K562 (cell line): ENCODE measurements around the gene TRERF1. TPM values are rescaled to one million over a fixed set of nuclear protein-coding genes. Genes with fewer than 3 reads are reported as not detected.

Source experiments
- FOXJ2 ChIP-seq: fragments of 200-800 bp; sonication (Bioruptor generic); IDR thresholded peaks from 2 replicates; pipeline ENCODE4 v1.6.1; 2016; ENCODE audit warnings: missing genetic modification characterization, missing compliant biosample characterization
- FUS ChIP-seq: fragments of 200-400 bp; formaldehyde crosslinking; optimal IDR thresholded peaks from 2 replicates; pipeline ENCODE3; 2017; ENCODE audit warnings: low read depth, low read length
- HDAC8 ChIP-seq: fragments of 450-650 bp; IDR thresholded peaks from 2 replicates; pipeline ENCODE4 v1.6.1; 2016; ENCODE audit warnings: mild to moderate bottlenecking, missing genetic modification characterization, moderate library complexity, missing compliant biosample characterization
- NFIX ChIP-seq: fragments of 250-450 bp; sonication (Bioruptor Pico); IDR thresholded peaks from 2 replicates; pipeline ENCODE4 v1.4.0; 2020; ENCODE audit warnings: low read depth, mild to moderate bottlenecking, moderate library complexity
- POLR2B ChIP-seq: fragments of 450-650 bp; IDR thresholded peaks from 2 replicates; pipeline ENCODE4 v1.6.1; 2018; ENCODE audit warnings: low read depth; ENCODE audit not compliant: partially characterized antibody
- PTRF ChIP-seq: fragments of 450-650 bp; IDR thresholded peaks from 2 replicates; pipeline ENCODE4 v1.6.1; 2016; ENCODE audit warnings: mild to moderate bottlenecking, missing genetic modification characterization, missing compliant biosample characterization
- ZNF695 ChIP-seq: fragments of 450-650 bp; formaldehyde crosslinking; IDR thresholded peaks from 2 replicates; pipeline ENCODE4 v1.4.0; 2020; ENCODE audit warnings: mild to moderate bottlenecking, moderate library complexity
- ZNF79 ChIP-seq: fragments of 250-450 bp; sonication (Bioruptor Pico); IDR thresholded peaks from 2 replicates; pipeline ENCODE4 v1.4.0; 2020; ENCODE audit warnings: low read depth, mild to moderate bottlenecking, moderate library complexity
- polyA plus RNA-seq, 8 experiments: library from polyadenylated mRNA; depleted of rRNA in 4 of 8; stranded (reverse) in 5 of 8; unstranded in 3 of 8; fragments of >200 nt; fragmentation: Nextera tagmentation in 2 of 8; fragmentation: Illumina TruSeq in 1 of 8; extraction: Ambion mirVana in 2 of 8; extraction: Trizol in 1 of 8; gene quantifications; 2 replicates each; pipeline versions ENCODE4 v1.2.1 to v1.2.3, GENCODE V29; 2011 to 2014; ENCODE audit warnings: inconsistent platforms in 1 of 8, missing spikeins in 1 of 8
- total RNA-seq, 7 experiments: library from RNA; depleted of rRNA in 6 of 7; stranded (reverse); fragments of >200 nt in 6 of 7; fragmentation: Illumina TruSeq in 2 of 7; extraction: Trizol in 2 of 7; gene quantifications; 2 replicates each; pipeline versions ENCODE4 v1.2.1 to v1.2.3, GENCODE V29; 2011 to 2021; ENCODE audit warnings: low replicate concordance in 1 of 7
- TF ChIP-seq, protein P1 (sequence below): sonication (generic); formaldehyde crosslinking; IDR thresholded peaks from 2 replicates; pipeline ENCODE4 v1.9.0; 2022; ENCODE audit warnings: mild to moderate bottlenecking, missing genetic modification reagents
- TF ChIP-seq, protein P2 (sequence below): fragments of 450-650 bp; formaldehyde crosslinking; conservative IDR thresholded peaks from 2 replicates; pipeline ENCODE4 v1.4.0; 2022; ENCODE audit warnings: mild to moderate bottlenecking, missing genetic modification characterization
- TF ChIP-seq, protein P3 (sequence below): fragments of 250-450 bp; sonication (Bioruptor Pico); IDR thresholded peaks from 2 replicates; pipeline ENCODE4 v1.8.0; 2022; ENCODE audit warnings: moderate library complexity, mild to moderate bottlenecking, inconsistent platforms
- TF ChIP-seq, protein P4 (sequence below), 2 experiments: fragments of 450-650 bp in 1 of 2; IDR thresholded peaks; 2 replicates each; pipeline ENCODE4 v1.6.1; 2011 to 2017; ENCODE audit warnings: low read depth in 2 of 2, antibody characterized with exemption in 1 of 2, borderline replicate concordance in 1 of 2, low read length in 1 of 2, mild to moderate bottlenecking in 1 of 2, mixed read lengths in 1 of 2; ENCODE audit not compliant: control insufficient read depth in 1 of 2
- TF ChIP-seq, protein P5 (sequence below): fragments of 450-650 bp; formaldehyde crosslinking; IDR thresholded peaks from 2 replicates; pipeline ENCODE4 v1.4.0; 2020; ENCODE audit warnings: mild to moderate bottlenecking, mixed read lengths
- TF ChIP-seq, protein P6 (sequence below): fragments of 450-650 bp; formaldehyde crosslinking; IDR thresholded peaks from 2 replicates; pipeline ENCODE4 v1.4.0; 2022; ENCODE audit warnings: missing genetic modification characterization

The TRERF1 gene
- total and polyA plus RNA-seq, 9 of the 15 experiments (the other 6 are each of a cell fraction or from before 2014, with no cell fraction given), result 0.04 to 0.20 (median 0.07) TPM; not detected in 3

DNA sequence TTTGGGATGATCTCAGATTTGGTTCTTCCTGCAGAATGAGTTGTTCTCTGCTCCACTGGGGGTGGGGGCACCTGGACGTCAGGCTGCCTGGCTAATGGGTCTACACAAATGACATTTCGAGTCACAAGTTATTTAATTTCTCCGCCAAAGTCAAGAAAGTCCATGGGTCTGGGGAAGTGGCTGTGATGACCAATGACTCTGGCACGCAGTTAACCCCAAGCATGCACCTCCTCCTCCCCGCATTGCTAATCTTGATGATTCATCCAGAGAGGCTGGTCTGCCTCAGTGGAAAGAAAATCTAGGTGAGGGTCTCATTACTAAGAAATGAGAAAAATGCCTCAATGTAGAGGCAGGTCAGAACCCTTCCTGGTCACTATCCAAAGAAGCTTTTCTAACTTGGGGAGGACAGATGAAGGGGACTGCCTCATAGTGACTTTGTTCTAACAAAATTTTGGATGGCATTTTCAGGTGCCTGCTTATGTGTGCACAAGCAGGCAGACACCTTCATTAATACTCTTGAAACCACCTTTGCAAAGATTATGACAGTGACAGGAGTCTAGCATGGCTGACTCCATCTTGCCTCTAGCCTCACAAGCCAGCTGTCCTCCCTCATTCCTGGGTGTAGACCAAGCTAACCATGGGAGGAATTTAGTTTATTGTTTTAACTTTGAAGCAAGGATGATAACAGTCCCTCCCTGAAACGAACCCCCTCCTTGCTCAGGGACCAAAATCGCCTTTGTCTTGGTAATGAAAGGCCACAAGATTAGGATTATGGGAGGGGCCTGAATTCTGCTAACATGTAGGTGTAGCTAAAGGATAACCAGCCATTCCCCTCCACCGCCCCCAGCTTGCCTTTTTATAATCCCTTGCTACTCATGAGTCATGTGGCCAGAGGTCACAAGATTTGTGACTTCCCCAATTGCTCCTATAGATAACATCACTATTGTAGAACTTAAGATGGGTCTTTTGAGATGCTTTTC lies 135.4 kb downstream of the TRERF1 start (continued):
- TF ChIP-seq ZNF79 (CRISPR knock-in tag), result peak; percentile 65
- TF ChIP-seq ZNF695 (CRISPR knock-in tag), result 0 out of 2 replicates have a peak, but pooled peaks have one; percentile 44
- TF ChIP-seq, protein P1, sequence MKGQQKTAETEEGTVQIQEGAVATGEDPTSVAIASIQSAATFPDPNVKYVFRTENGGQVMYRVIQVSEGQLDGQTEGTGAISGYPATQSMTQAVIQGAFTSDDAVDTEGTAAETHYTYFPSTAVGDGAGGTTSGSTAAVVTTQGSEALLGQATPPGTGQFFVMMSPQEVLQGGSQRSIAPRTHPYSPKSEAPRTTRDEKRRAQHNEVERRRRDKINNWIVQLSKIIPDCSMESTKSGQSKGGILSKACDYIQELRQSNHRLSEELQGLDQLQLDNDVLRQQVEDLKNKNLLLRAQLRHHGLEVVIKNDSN (CRISPR knock-in tag), result peak; percentile 60
- TF ChIP-seq, protein P2, sequence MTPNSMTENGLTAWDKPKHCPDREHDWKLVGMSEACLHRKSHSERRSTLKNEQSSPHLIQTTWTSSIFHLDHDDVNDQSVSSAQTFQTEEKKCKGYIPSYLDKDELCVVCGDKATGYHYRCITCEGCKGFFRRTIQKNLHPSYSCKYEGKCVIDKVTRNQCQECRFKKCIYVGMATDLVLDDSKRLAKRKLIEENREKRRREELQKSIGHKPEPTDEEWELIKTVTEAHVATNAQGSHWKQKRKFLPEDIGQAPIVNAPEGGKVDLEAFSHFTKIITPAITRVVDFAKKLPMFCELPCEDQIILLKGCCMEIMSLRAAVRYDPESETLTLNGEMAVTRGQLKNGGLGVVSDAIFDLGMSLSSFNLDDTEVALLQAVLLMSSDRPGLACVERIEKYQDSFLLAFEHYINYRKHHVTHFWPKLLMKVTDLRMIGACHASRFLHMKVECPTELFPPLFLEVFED, result no peak
- TF ChIP-seq POLR2B, result no peak
- TF ChIP-seq PTRF (tag), result peak; percentile 75
- 0 out of 2 replicates have a peak, but pooled peaks have one; percentile 28 for TF ChIP-seq FOXJ2 (tag)
- peak; percentile 87 for TF ChIP-seq HDAC8 (tag)
- TF ChIP-seq NFIX, result no peak
- TF ChIP-seq, protein P3, sequence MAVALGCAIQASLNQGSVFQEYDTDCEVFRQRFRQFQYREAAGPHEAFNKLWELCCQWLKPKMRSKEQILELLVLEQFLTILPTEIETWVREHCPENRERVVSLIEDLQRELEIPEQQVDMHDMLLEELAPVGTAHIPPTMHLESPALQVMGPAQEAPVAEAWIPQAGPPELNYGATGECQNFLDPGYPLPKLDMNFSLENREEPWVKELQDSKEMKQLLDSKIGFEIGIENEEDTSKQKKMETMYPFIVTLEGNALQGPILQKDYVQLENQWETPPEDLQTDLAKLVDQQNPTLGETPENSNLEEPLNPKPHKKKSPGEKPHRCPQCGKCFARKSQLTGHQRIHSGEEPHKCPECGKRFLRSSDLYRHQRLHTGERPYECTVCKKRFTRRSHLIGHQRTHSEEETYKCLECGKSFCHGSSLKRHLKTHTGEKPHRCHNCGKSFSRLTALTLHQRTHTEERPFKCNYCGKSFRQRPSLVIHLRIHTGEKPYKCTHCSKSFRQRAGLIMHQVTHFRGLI (CRISPR knock-in tag), result peak; percentile 87
- TF ChIP-seq, protein P4, sequence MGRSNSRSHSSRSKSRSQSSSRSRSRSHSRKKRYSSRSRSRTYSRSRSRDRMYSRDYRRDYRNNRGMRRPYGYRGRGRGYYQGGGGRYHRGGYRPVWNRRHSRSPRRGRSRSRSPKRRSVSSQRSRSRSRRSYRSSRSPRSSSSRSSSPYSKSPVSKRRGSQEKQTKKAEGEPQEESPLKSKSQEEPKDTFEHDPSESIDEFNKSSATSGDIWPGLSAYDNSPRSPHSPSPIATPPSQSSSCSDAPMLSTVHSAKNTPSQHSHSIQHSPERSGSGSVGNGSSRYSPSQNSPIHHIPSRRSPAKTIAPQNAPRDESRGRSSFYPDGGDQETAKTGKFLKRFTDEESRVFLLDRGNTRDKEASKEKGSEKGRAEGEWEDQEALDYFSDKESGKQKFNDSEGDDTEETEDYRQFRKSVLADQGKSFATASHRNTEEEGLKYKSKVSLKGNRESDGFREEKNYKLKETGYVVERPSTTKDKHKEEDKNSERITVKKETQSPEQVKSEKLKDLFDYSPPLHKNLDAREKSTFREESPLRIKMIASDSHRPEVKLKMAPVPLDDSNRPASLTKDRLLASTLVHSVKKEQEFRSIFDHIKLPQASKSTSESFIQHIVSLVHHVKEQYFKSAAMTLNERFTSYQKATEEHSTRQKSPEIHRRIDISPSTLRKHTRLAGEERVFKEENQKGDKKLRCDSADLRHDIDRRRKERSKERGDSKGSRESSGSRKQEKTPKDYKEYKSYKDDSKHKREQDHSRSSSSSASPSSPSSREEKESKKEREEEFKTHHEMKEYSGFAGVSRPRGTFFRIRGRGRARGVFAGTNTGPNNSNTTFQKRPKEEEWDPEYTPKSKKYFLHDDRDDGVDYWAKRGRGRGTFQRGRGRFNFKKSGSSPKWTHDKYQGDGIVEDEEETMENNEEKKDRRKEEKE (IDR thresholded peaks at IDR 0.05; ENCODE audit: borderline replicate concordance in 1 of 2, control insufficient read depth in 1 of 2, low read depth in 2 of 2, low read length in 1 of 2), result no peak
- TF ChIP-seq, protein P5, sequence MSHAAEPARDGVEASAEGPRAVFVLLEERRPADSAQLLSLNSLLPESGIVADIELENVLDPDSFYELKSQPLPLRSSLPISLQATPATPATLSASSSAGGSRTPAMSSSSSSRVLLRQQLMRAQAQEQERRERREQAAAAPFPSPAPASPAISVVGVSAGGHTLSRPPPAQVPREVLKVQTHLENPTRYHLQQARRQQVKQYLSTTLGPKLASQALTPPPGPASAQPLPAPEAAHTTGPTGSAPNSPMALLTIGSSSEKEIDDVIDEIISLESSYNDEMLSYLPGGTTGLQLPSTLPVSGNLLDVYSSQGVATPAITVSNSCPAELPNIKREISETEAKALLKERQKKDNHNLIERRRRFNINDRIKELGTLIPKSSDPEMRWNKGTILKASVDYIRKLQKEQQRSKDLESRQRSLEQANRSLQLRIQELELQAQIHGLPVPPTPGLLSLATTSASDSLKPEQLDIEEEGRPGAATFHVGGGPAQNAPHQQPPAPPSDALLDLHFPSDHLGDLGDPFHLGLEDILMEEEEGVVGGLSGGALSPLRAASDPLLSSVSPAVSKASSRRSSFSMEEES (CRISPR knock-in tag), result peak; percentile 28
- TF ChIP-seq, protein P6, sequence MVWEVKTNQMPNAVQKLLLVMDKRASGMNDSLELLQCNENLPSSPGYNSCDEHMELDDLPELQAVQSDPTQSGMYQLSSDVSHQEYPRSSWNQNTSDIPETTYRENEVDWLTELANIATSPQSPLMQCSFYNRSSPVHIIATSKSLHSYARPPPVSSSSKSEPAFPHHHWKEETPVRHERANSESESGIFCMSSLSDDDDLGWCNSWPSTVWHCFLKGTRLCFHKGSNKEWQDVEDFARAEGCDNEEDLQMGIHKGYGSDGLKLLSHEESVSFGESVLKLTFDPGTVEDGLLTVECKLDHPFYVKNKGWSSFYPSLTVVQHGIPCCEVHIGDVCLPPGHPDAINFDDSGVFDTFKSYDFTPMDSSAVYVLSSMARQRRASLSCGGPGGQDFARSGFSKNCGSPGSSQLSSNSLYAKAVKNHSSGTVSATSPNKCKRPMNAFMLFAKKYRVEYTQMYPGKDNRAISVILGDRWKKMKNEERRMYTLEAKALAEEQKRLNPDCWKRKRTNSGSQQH (CRISPR knock-in tag), result no peak
- TF ChIP-seq FUS, result no peak
